B cell (primary cell): ENCODE results near the gene TPO. TPM values are rescaled to one million over a fixed set of nuclear protein-coding genes. Genes with fewer than 3 reads are reported as not detected.

Source experiments
- ATAC-seq: fragments of 200-7000 bp; cut with Tn5 transposase; one replicate; pipeline ENCODE4 v1.10.0; 2021; ENCODE audit warnings: low read depth, mild to moderate bottlenecking, moderate number of reproducible peaks, moderate library complexity
- CTCF ChIA-PET: fragments of 350-600 bp; sonication (Branson Sonifier 250); formaldehyde crosslinking; loops from one replicate; lab custom pipeline; 2021; ENCODE audit warnings: antibody characterized with exemption, inconsistent platforms; lab: Charles Lee
- POLR2A ChIA-PET: fragments of 350-600 bp; sonication (Branson Sonifier 250); formaldehyde crosslinking; loops from one replicate; lab custom pipeline; 2021; ENCODE audit warnings: antibody characterized with exemption; lab: Charles Lee
- DNase-seq: peaks from one replicate; pipeline ENCODE4 v3.0.0; 2013
- H2AFZ ChIP-seq: 2 replicates; pipeline ENCODE4 v1.6.1; 2012; ENCODE audit warnings: mild to moderate bottlenecking, low read depth, low read length; ENCODE audit not compliant: insufficient read depth, poor library complexity, severe bottlenecking
- H3K27ac ChIP-seq, 2 donors: 1 replicate in 1 of 2; 2 replicates in 1 of 2; pipeline ENCODE4 v1.5.1; 2012 to 2013; ENCODE audit warnings: low read length in 2 of 2, mild to moderate bottlenecking in 2 of 2, moderate library complexity in 1 of 2
- H3K27me3 ChIP-seq, 4 experiments: fragments of 200-600 bp in 1 of 4; sonication (generic) in 1 of 4; replicated peaks in 1 of 4; 1 replicate in 2 of 4; 2 replicates in 2 of 4; pipeline versions ENCODE4 v1.6.1 to v1.7.0; 2013 to 2016; ENCODE audit warnings: low read length in 3 of 4, mild to moderate bottlenecking in 2 of 4, mixed read lengths in 1 of 4, moderate library complexity in 1 of 4; ENCODE audit not compliant: insufficient read depth in 4 of 4, control insufficient read depth in 3 of 4; ENCODE audit errors: control extremely low read depth in 1 of 4
- H3K36me3 ChIP-seq, 2 experiments: replicated peaks in 1 of 2; 1 replicate in 1 of 2; 2 replicates in 1 of 2; pipeline versions ENCODE4 v1.6.1 to v1.7.1; 2013; ENCODE audit warnings: low read length in 1 of 2; ENCODE audit not compliant: insufficient read depth in 2 of 2, control insufficient read depth in 1 of 2; ENCODE audit errors: control extremely low read depth in 1 of 2, extremely low read depth in 1 of 2
- H3K4me1 ChIP-seq, 2 donors: fragments of 200-600 bp in 1 of 2; sonication (generic) in 1 of 2; 1 replicate in 1 of 2; 2 replicates in 1 of 2; pipeline versions ENCODE4 v1.5.1 to v1.6.1; 2013 to 2017; ENCODE audit warnings: low read length in 2 of 2; ENCODE audit not compliant: control insufficient read depth in 2 of 2, insufficient read depth in 2 of 2
- H3K4me2 ChIP-seq: replicated peaks from 2 replicates; pipeline ENCODE3; 2012; ENCODE audit warnings: mild to moderate bottlenecking, low read depth, low read length; ENCODE audit not compliant: poor library complexity, severe bottlenecking
- H3K4me3 ChIP-seq, 5 experiments: fragments of 200-600 bp in 1 of 5; sonication (generic) in 1 of 5; 1 replicate in 3 of 5; 2 replicates in 2 of 5; pipeline versions ENCODE4 v1.5.1 to v1.7.0; 2011 to 2016; ENCODE audit warnings: low read length in 4 of 5, mild to moderate bottlenecking in 4 of 5, low read depth in 2 of 5, control low read depth in 1 of 5, moderate library complexity in 1 of 5; ENCODE audit not compliant: insufficient read depth in 1 of 5; ENCODE audit errors: control extremely low read depth in 1 of 5, extremely low read depth in 1 of 5
- H3K79me2 ChIP-seq: fragments of 200-600 bp; sonication (generic); one replicate; pipeline ENCODE4 v1.6.0; 2016; ENCODE audit warnings: low read length; ENCODE audit not compliant: control insufficient read depth, insufficient read depth
- H3K9ac ChIP-seq: fragments of 200-600 bp; sonication (generic); 2 replicates; pipeline ENCODE4 v1.6.1; 2017; ENCODE audit warnings: mild to moderate bottlenecking, low read length, moderate library complexity
- H3K9me3 ChIP-seq, 3 donors: one replicate each; pipeline versions ENCODE4 v1.6.1 to v1.7.1; 2013; ENCODE audit warnings: low read length in 2 of 3; ENCODE audit not compliant: control insufficient read depth in 2 of 3, insufficient read depth in 1 of 3; ENCODE audit errors: control extremely low read depth in 1 of 3
- H4K20me1 ChIP-seq: 2 replicates; pipeline ENCODE4 v1.6.0; 2012; ENCODE audit warnings: mild to moderate bottlenecking, low read length; ENCODE audit not compliant: insufficient read depth, control insufficient read depth, poor library complexity, severe bottlenecking
- H3K27ac Mint-ChIP-seq: one replicate; pipeline ENCODE4 v1.8.0; 2021; ENCODE audit warnings: mixed read lengths
- H3K27me3 Mint-ChIP-seq: one replicate; pipeline ENCODE4 v1.8.0; 2021; ENCODE audit warnings: mixed read lengths
- H3K4me1 Mint-ChIP-seq: one replicate; pipeline ENCODE4 v1.8.0; 2021; ENCODE audit warnings: mixed read lengths
- H3K4me3 Mint-ChIP-seq: one replicate; pipeline ENCODE4 v1.8.0; 2021; ENCODE audit warnings: mixed read lengths
- H3K9me3 Mint-ChIP-seq: one replicate; pipeline ENCODE4 v1.8.0; 2022; ENCODE audit warnings: mixed read lengths; ENCODE audit not compliant: insufficient read depth
- CTCF ChIP-seq: fragments of 200-600 bp; IDR thresholded peaks from one replicate; pipeline ENCODE4 v1.8.0; 2022; ENCODE audit warnings: antibody characterized with exemption, mild to moderate bottlenecking
- EZH2 ChIP-seq: IDR thresholded peaks from 2 replicates; pipeline ENCODE4 v1.6.1; 2012; ENCODE audit warnings: borderline replicate concordance, low read depth, mild to moderate bottlenecking, moderate library complexity, low read length; ENCODE audit not compliant: insufficient read depth, poor library complexity, severe bottlenecking
- WGBS: methylation state at CpG from one replicate; pipeline ENCODE4 v1.1.5; 2013; ENCODE audit warnings: missing lambda C conversion rate; ENCODE audit not compliant: insufficient coverage; 5-methylcytosine and 5-hydroxymethylcytosine counted together
- intact Hi-C: fragments of 100-400 bp; cut with micrococcal nuclease; formaldehyde crosslinking; loops from one replicate; pipeline ENCODE4 v1.10.0; 2022
- polyA plus RNA-seq: library from polyadenylated mRNA; depleted of rRNA; stranded (reverse); fragments of >200 nt; gene quantifications from 2 replicates; pipeline ENCODE4 v1.2.3, GENCODE V29; 2012
- total RNA-seq, 2 donors: library from RNA; stranded (reverse); fragments of 120-200 nt in 1 of 2; gene quantifications; 1 replicate in 1 of 2; 2 replicates in 1 of 2; pipeline versions ENCODE4 v1.2.3 to v1.2.4, GENCODE V29; 2013 to 2022

Gene TPO
- total and polyA plus RNA-seq, 2 donors (not counting 1 experiment from before 2014, with no cell fraction given): not detected

GRCh38 chr2:1432726-1433125 lies 19.5 kb downstream of the TPO start:
- Mint-ChIP-seq H3K9me3 (no peaks in the 10 kb centered on the region), H3K4me3 (no peak overlapping the region), H3K27me3 (no peaks in the 10 kb centered on the region), H3K4me1 (no peaks in the 10 kb centered on the region), H3K27ac (no peak overlapping the region)
- Histone ChIP-seq H3K9me3 (peaks cover 0 to 9% (median 0%) of the 10 kb centered on the region in 3 donors), H3K27me3 (no peaks in the 10 kb centered on the region), H3K79me2 (no peaks in the 10 kb centered on the region), H3K4me3 (no peak overlapping the region), H3K4me2 (no peak overlapping the region), H2AFZ (no peak overlapping the region), H3K36me3 (no peaks in the 10 kb centered on the region), H3K4me1 (no peaks in the 10 kb centered on the region), H4K20me1 (no peaks in the 10 kb centered on the region), H3K9ac (no peak overlapping the region), H3K27ac (no peak overlapping the region)
- DNase-seq (no peak), ATAC-seq (no peak)
- WGBS: 89% methylated on average over 2 of the region's 2 CpGs
- POLR2A ChIA-PET: no interaction called here
- no peak for TF ChIP-seq EZH2
- TF ChIP-seq CTCF: no peak
- intact Hi-C loops: no loop called here
- CTCF ChIA-PET: no interaction called here

DNA sequence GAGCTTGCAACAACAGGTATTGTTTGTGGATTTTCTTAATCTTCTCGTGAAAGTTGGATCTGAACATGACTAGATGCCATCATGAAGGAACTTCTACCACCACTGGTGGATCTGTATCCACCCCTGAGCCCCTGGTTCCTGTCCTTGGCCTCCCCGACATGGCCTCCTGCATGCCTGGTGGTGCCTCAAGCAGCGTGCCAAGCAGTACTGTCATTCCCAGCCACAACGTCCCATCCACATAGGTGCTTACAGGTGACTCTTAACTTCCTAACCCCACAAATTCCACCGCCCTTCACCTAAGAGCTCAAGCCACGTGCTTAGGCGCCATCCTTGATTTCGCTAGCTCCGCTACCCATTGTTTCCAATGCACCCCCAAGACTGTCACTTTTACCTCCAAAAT lies 23.1 kb downstream of the TPO start:
- ATAC-seq: no peak
- Histone ChIP-seq H3K79me2 (no peaks in the 10 kb centered on the region), H3K27ac (no peak overlapping the region), H3K36me3 (no peaks in the 10 kb centered on the region), H4K20me1 (no peaks in the 10 kb centered on the region), H3K27me3 (no peaks in the 10 kb centered on the region), H3K4me1 (peaks cover 0 to 8% of the 10 kb centered on the region in 2 donors), H3K9me3 (peaks cover 0 to 4% (median 0%) of the 10 kb centered on the region in 3 donors), H3K9ac (no peak overlapping the region), H2AFZ (no peak overlapping the region), H3K4me2 (no peak overlapping the region), H3K4me3 (no peak overlapping the region)
- no peak overlapping the region for H3K27ac Mint-ChIP-seq
- H3K4me1 Mint-ChIP-seq: no peaks in the 10 kb centered on the region
- no peaks in the 10 kb centered on the region for H3K27me3 Mint-ChIP-seq
- no peak overlapping the region for H3K4me3 Mint-ChIP-seq
- H3K9me3 Mint-ChIP-seq: no peaks in the 10 kb centered on the region
- intact Hi-C loops: no loop called here
- WGBS: 92% methylated on average over 9 of the region's 9 CpGs
- TF ChIP-seq CTCF (no peak), EZH2 (no peak)
- ChIA-PET POLR2A (no interaction called here), CTCF (no interaction called here)
- DNase-seq: no peak
